GM18507 (cell line): Measurements from ENCODE around the gene OR5AP2.
"Not testable (repeated sequence)": the region's sequence is repeated elsewhere in the genome, so short reads cannot be mapped to it uniquely, and the experiment has no call there.

ENCODE experiments used
- DNase-seq: peaks from one replicate; pipeline ENCODE4 v3.0.0; 2011; ENCODE audit warnings: low read depth; ENCODE audit not compliant: insufficient read length; ENCODE audit errors: extremely low spot score
- FAIRE-seq: peaks from 2 replicates; lab custom pipeline; 2011; peaks lifted over from hg19 to GRCh38; lab: Jason Lieb, UNC

The OR5AP2 gene

GRCh38 chr11:56642339-56642738, at the start of gene OR5AP2:
Gene OR5AP2, minus strand, starts transcription at chr11:56642439. Its CDS starts 0 bp downstream, at chr11:56642439.
- FAIRE-seq: no peak
- DNase-seq: no peak

DNA sequence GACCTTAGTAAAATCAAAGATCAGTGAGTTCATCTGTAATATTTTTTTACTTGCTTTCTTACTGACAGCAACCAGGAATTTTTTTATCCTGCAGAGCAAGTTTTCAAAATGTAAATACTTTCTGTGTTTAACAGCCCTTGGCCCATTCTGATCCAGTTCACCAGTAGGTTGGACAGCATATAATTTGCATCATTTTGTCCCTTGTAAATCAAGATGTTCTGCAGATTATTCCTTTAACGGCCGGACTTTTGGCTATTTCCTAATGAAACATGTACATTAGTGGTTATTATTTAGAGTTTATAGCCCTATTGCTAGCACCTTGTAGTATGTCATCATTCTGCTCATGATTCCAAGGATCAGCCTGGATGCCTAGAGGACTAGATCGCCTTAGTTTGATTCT, 48.9 kb upstream of the OR5AP2 start:
- FAIRE-seq: peak; percentile 15
- not testable (repeated sequence) for DNase-seq

GRCh38 chr11:56688554-56689100, 46.4 kb upstream of the OR5AP2 start:
- FAIRE-seq (no peak), DNase-seq (no peak)

DNA sequence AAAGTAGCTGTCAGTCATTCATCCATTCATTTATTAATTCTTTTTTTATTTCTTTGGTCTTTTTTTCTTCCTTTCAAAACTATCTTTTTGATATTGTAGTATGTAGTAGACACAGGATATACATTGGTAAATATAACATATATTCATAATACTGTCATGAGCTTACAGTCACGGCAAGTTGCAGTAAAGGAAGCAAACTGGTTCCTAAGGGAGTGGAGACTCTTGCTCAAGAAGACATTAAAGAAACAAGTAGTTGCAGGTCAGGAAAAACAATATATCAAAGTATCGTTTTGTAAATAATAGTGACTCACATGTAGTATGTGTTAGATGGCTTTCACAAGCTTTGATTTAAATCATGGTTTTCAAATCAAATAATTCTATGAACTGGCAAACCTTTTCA, 28.7 kb upstream of the OR5AP2 start:
- FAIRE-seq (no peak), DNase-seq (no peak)

GRCh38 chr11:56663386-56663785, 21.1 kb upstream of the OR5AP2 start, which contains the start of gene OR5AR1:
Gene OR5AR1, plus strand, starts transcription at chr11:56663686. Its CDS starts 0 bp downstream, at chr11:56663686.
- DNase-seq: no peak
- FAIRE-seq: no peak

GRCh38 chr11:56659755-56660154, 17.5 kb upstream of the OR5AP2 start:
- FAIRE-seq (no peak), DNase-seq (no peak)

- DNase-seq (no peak), FAIRE-seq (no peak)
Observed at GRCh38 chr11:56637500-56637899, 4.7 kb downstream of the OR5AP2 start.

GRCh38 chr11:56636861-56637260, 5.4 kb downstream of the OR5AP2 start:
- FAIRE-seq (no peak), DNase-seq (no peak)

- no peak for DNase-seq
- no peak for FAIRE-seq
Observed at GRCh38 chr11:56632329-56632728, 9.9 kb downstream of the OR5AP2 start.

DNA sequence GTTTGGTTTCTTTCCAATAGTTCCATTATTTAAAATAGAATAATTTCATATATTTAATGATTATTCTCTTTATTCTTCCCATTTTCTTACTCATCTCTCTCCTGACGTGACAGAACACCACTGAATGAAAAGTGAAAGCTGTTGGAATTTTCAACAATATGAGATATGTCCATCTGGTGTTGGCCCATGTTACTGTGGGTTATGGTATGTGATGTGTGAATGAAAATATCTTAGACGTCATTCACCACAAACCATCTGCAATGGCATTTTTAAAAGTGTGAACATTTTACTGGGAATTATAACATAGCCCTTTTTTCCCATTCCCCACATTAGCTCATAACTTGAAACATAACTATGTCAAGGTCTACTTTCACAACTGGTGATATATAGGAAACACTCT, 16.3 kb downstream of the OR5AP2 start:
- FAIRE-seq: no peak
- no peak for DNase-seq

DNA sequence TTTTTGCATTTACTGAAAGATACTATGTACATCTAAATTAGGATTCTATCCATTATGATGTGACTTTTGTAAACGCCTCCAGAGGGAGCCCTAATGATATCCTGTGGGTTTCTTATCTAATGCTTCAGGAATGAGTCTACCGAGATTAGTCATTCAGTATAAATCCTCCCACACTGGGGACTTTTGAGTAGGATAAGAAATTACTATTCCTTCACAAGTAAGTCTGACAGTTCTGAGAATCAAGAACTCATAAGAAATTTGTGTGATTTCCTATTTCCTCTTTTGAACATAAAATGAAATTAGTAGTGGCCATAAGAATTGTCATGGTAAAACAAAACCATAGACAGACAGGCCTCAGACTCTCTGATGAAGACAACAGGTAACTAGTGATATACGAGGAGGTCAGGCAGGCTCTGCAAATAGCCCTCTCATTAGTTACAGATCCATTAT, 17.6 kb downstream of the OR5AP2 start:
- DNase-seq: no peak
- no peak for FAIRE-seq

DNA sequence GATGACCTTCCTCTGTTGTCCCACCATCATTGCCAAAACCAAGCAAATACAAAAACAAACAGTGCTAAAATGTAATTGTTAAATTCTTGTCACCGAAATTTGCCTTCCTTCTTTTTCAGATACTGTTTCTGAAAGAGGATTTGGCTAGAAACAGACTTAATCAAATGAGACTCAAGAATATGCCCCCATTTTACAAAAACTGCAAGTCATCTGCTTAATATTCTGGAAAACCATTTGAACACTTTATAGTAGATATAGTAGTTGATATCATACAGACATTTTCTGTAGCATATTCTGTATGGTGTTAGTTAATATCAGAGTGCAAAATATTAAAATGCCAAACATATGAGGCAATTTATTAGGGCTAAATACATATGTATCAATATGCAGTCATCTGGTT, 31.1 kb downstream of the OR5AP2 start:
- DNase-seq (no peak), FAIRE-seq (no peak)

DNA sequence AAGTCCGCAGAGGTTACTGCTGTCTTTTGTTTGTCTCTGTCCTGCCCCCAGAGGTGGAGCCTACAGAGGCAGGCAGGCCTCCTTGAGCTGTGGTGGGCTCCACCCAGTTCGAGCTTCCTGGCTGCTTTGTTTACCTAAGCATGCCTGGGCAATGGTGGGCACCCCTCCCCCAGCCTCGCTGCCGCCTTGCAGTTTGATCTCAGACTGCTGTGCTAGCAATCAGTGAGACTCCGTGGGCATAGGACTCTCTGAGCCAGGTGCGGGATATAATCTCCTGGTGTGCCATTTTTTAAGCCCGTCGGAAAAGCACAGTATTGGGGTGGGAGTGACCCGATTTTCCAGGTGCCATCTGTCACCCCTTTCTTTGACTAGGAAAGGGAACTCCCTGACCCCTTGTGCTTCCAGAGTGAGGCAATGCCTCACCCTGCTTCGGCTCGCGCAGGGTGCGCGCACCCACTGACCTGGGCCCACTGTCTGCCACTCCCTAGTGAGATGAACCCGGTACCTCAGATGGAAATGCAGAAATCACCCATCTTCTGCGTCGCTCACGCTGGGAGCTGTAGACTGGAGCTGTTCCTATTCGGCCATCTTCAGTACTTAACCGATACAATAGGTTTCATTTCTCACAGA, 50.0 kb downstream of the OR5AP2 start:
- not testable (repeated sequence) for DNase-seq, FAIRE-seq
